Measurements from ENCODE around the gene GPR31.

GPR31 gene

GRCh38 chr6:167136376-167136775 lies 21.4 kb downstream of the GPR31 start:
- Histone ChIP-seq H2AFZ (ENCODE audit: low read length) (no peak overlapping the region), H3F3A (ENCODE audit: low read depth) (no peaks in the 10 kb centered on the region), H3K4me2 (ENCODE audit: low read depth, low read length, poor library complexity, severe bottlenecking) (no peak overlapping the region), H4K20me1 (ENCODE audit: insufficient read depth, low read length, poor library complexity, severe bottlenecking) (no peaks in the 10 kb centered on the region), H3K27me3 (ENCODE audit: insufficient read depth, low read length, poor library complexity, severe bottlenecking) (no peaks in the 10 kb centered on the region), H3K4me1 (ENCODE audit: insufficient read depth, low read length, poor library complexity, severe bottlenecking) (no peaks in the 10 kb centered on the region), H3K36me3 (ENCODE audit: insufficient read depth, low read length) (no peaks in the 10 kb centered on the region), H3K4me3 (ENCODE audit: low read length, poor library complexity, severe bottlenecking) (no peak overlapping the region), H3K9ac (ENCODE audit: low read depth, low read length, poor library complexity, severe bottlenecking) (no peak overlapping the region), H3K79me2 (ENCODE audit: insufficient read depth, low read length) (no peaks in the 10 kb centered on the region), H3K9me2 (replicated peaks; ENCODE audit: low read depth, low read length) (no peaks in the 10 kb centered on the region), H3K9me3 (ENCODE audit: insufficient read depth, low read depth, low read length) (no peaks in the 10 kb centered on the region)
- TF ChIP-seq EZH2phosphoT487 (IDR thresholded peaks at IDR 0.05; ENCODE audit: borderline replicate concordance) (no peak), CTCF (conservative IDR thresholded peaks at IDR 0.05; ENCODE audit: low read length) (no peak)

GRCh38 chr6:167134448-167135328 lies 23.1 kb downstream of the GPR31 start:
- no peaks in the 10 kb centered on the region for H3K4me1 ChIP-seq (ENCODE audit: insufficient read depth, low read length, poor library complexity, severe bottlenecking)
- H4K20me1 ChIP-seq (ENCODE audit: insufficient read depth, low read length, poor library complexity, severe bottlenecking) = no peaks in the 10 kb centered on the region
- no peak overlapping the region for H2AFZ ChIP-seq (ENCODE audit: low read length)
- H3K79me2 ChIP-seq (ENCODE audit: insufficient read depth, low read length) = no peaks in the 10 kb centered on the region
- no peak overlapping the region for H3K9ac ChIP-seq (ENCODE audit: low read depth, low read length, poor library complexity, severe bottlenecking)
- H3K27me3 ChIP-seq (ENCODE audit: insufficient read depth, low read length, poor library complexity, severe bottlenecking) = no peaks in the 10 kb centered on the region
- H3K9me3 ChIP-seq (ENCODE audit: insufficient read depth, low read depth, low read length) = no peaks in the 10 kb centered on the region
- H3F3A ChIP-seq (ENCODE audit: low read depth) = no peaks in the 10 kb centered on the region
- no peaks in the 10 kb centered on the region for H3K9me2 ChIP-seq (replicated peaks; ENCODE audit: low read depth, low read length)
- H3K36me3 ChIP-seq (ENCODE audit: insufficient read depth, low read length) = no peaks in the 10 kb centered on the region
- no peak overlapping the region for H3K4me2 ChIP-seq (ENCODE audit: low read depth, low read length, poor library complexity, severe bottlenecking)
- TF ChIP-seq CTCF (conservative IDR thresholded peaks at IDR 0.05; ENCODE audit: low read length) (no peak), EZH2phosphoT487 (IDR thresholded peaks at IDR 0.05; ENCODE audit: borderline replicate concordance) (no peak)
- no peak overlapping the region for H3K4me3 ChIP-seq (ENCODE audit: low read length, poor library complexity, severe bottlenecking)

GRCh38 chr6:167130712-167131684 lies 26.8 kb downstream of the GPR31 start:
- no peaks in the 10 kb centered on the region for H3K36me3 ChIP-seq (ENCODE audit: insufficient read depth, low read length)
- H3K79me2 ChIP-seq (ENCODE audit: insufficient read depth, low read length) = no peaks in the 10 kb centered on the region
- no peak overlapping the region for H3K4me2 ChIP-seq (ENCODE audit: low read depth, low read length, poor library complexity, severe bottlenecking)
- no peaks in the 10 kb centered on the region for H3K9me3 ChIP-seq (ENCODE audit: insufficient read depth, low read depth, low read length)
- H3K4me3 ChIP-seq (ENCODE audit: low read length, poor library complexity, severe bottlenecking) = no peak overlapping the region
- no peaks in the 10 kb centered on the region for H3K9me2 ChIP-seq (replicated peaks; ENCODE audit: low read depth, low read length)
- no peaks in the 10 kb centered on the region for H3F3A ChIP-seq (ENCODE audit: low read depth)
- H3K4me1 ChIP-seq (ENCODE audit: insufficient read depth, low read length, poor library complexity, severe bottlenecking) = no peaks in the 10 kb centered on the region
- no peaks in the 10 kb centered on the region for H4K20me1 ChIP-seq (ENCODE audit: insufficient read depth, low read length, poor library complexity, severe bottlenecking)
- no peaks in the 10 kb centered on the region for H3K27me3 ChIP-seq (ENCODE audit: insufficient read depth, low read length, poor library complexity, severe bottlenecking)
- no peak overlapping the region for H3K9ac ChIP-seq (ENCODE audit: low read depth, low read length, poor library complexity, severe bottlenecking)
- TF ChIP-seq EZH2phosphoT487 (IDR thresholded peaks at IDR 0.05; ENCODE audit: borderline replicate concordance) (no peak), CTCF (conservative IDR thresholded peaks at IDR 0.05; ENCODE audit: low read length) (no peak)
- no peak overlapping the region for H2AFZ ChIP-seq (ENCODE audit: low read length)

Measured in Loucy (cell line).